H1 (cell line): Measurements from ENCODE around the gene MYBPH. TPM values are rescaled to one million over a fixed set of nuclear protein-coding genes. Genes with fewer than 3 reads are reported as not detected.

Experiments
- CTCF ChIA-PET: fragments of 300-600 bp; sonication (Branson Sonifier 250); formaldehyde crosslinking; loops from one replicate; lab custom pipeline; 2021; ENCODE audit not compliant: partially characterized antibody; lab: Charles Lee
- POLR2A ChIA-PET: fragments of 300-600 bp; sonication (Branson Sonifier 250); formaldehyde crosslinking; loops from one replicate; lab custom pipeline; 2021; ENCODE audit warnings: inconsistent platforms; ENCODE audit not compliant: partially characterized antibody; lab: Charles Lee
- DNase-seq, 2 experiments: peaks; one replicate each; pipeline versions ENCODE4 v3.0.0 to v3.0.0-alpha.2; 2010 to 2022; ENCODE audit warnings: low spot score in 2 of 2, low read depth in 1 of 2, mixed read lengths in 1 of 2
- FAIRE-seq: peaks from 2 replicates; lab custom pipeline; 2011; peaks lifted over from hg19 to GRCh38; lab: Jason Lieb, UNC
- H2AFZ ChIP-seq: 2 replicates; pipeline ENCODE4 v1.8.1; 2012; ENCODE audit warnings: low read length, inconsistent platforms
- H2AK5ac ChIP-seq: 2 replicates; pipeline ENCODE4 v1.6.1; 2013; ENCODE audit warnings: low read depth, low read length
- H2BK120ac ChIP-seq: replicated peaks from 2 replicates; pipeline ENCODE3; 2013; ENCODE audit warnings: low read depth, low read length, inconsistent platforms
- H2BK12ac ChIP-seq: 2 replicates; pipeline ENCODE4 v1.6.1; 2013; ENCODE audit warnings: low read depth, low read length
- H2BK15ac ChIP-seq: 2 replicates; pipeline ENCODE4 v1.6.1; 2013; ENCODE audit warnings: low read length
- H2BK20ac ChIP-seq: 2 replicates; pipeline ENCODE4 v1.6.1; 2013; ENCODE audit warnings: low read length
- H2BK5ac ChIP-seq: 2 replicates; pipeline ENCODE4 v1.6.1; 2013; ENCODE audit warnings: low read depth, low read length
- H3K14ac ChIP-seq: 2 replicates; pipeline ENCODE4 v1.6.1; 2013; ENCODE audit warnings: inconsistent platforms; ENCODE audit not compliant: insufficient read length
- H3K18ac ChIP-seq: 2 replicates; pipeline ENCODE4 v1.6.1; 2013; ENCODE audit warnings: low read length; ENCODE audit errors: extremely low read depth
- H3K23ac ChIP-seq: 2 replicates; pipeline ENCODE4 v1.6.1; 2013; ENCODE audit warnings: inconsistent platforms; ENCODE audit not compliant: insufficient read length
- H3K23me2 ChIP-seq: 2 replicates; pipeline ENCODE4 v1.6.1; 2013; ENCODE audit warnings: low read depth, low read length
- H3K27ac ChIP-seq: 2 replicates; pipeline ENCODE4 v1.6.1; 2011; ENCODE audit warnings: low read depth, low read length, inconsistent platforms
- H3K27me3 ChIP-seq, 4 experiments: replicated peaks in 1 of 4; 1 replicate in 1 of 4; 2 replicates in 3 of 4; pipeline versions ENCODE4 v1.6.1 to v1.8.1; 2011 to 2013; ENCODE audit warnings: low read length in 3 of 4, mild to moderate bottlenecking in 3 of 4, inconsistent platforms in 2 of 4, mixed read lengths in 2 of 4, moderate library complexity in 1 of 4; ENCODE audit not compliant: control insufficient read depth in 3 of 4, insufficient read depth in 3 of 4; ENCODE audit errors: extremely low read depth in 1 of 4
- H3K36me3 ChIP-seq, 4 experiments: 2 replicates each; pipeline versions ENCODE4 v1.6.1 to v1.8.1; 2011 to 2013; ENCODE audit warnings: mild to moderate bottlenecking in 4 of 4, low read length in 3 of 4, moderate library complexity in 2 of 4, control low read depth in 1 of 4, inconsistent platforms in 1 of 4; ENCODE audit not compliant: insufficient read depth in 4 of 4, control insufficient read depth in 2 of 4
- H3K4ac ChIP-seq: replicated peaks from 2 replicates; pipeline ENCODE3; 2013; ENCODE audit warnings: low read length, low read depth, mixed read lengths, inconsistent platforms; ENCODE audit not compliant: insufficient read length
- H3K4me1 ChIP-seq, 4 experiments: replicated peaks in 1 of 4; 1 replicate in 1 of 4; 2 replicates in 3 of 4; pipeline versions ENCODE4 v1.6.1 to v1.8.1; 2011 to 2013; ENCODE audit warnings: low read length in 3 of 4, inconsistent platforms in 2 of 4, mixed read lengths in 1 of 4; ENCODE audit not compliant: insufficient read depth in 4 of 4, control insufficient read depth in 3 of 4
- H3K4me2 ChIP-seq, 2 experiments: 2 replicates each; pipeline versions ENCODE4 v1.6.1 to v1.8.1; 2011 to 2013; ENCODE audit warnings: low read depth in 2 of 2, low read length in 2 of 2, control low read depth in 1 of 2, inconsistent platforms in 1 of 2, mild to moderate bottlenecking in 1 of 2; ENCODE audit not compliant: insufficient read depth in 1 of 2
- H3K4me3 ChIP-seq, 4 experiments: fragments of 200-600, 300-600 bp in 1 of 4; sonication (generic), shearing (Covaris generic), sonication (Bioruptor Twin) in 1 of 4; 2 replicates each; pipeline versions ENCODE4 v1.5.1 to v1.8.1; 2011 to 2016; ENCODE audit warnings: low read length in 4 of 4, low read depth in 3 of 4, control low read depth in 2 of 4, inconsistent platforms in 2 of 4, mild to moderate bottlenecking in 2 of 4, mixed read lengths in 1 of 4, moderate library complexity in 1 of 4; ENCODE audit not compliant: insufficient read depth in 2 of 4; ENCODE audit errors: extremely low read depth in 1 of 4
- H3K56ac ChIP-seq: replicated peaks from 2 replicates; pipeline ENCODE3; 2013; ENCODE audit warnings: low read depth, mild to moderate bottlenecking, mixed read lengths, low read length, inconsistent platforms; ENCODE audit not compliant: insufficient read length
- H3K79me1 ChIP-seq: 2 replicates; pipeline ENCODE4 v1.6.1; 2013; ENCODE audit warnings: low read depth, low read length, control low read depth
- H3K79me2 ChIP-seq, 2 experiments: 2 replicates each; pipeline versions ENCODE4 v1.6.1 to v1.8.1; 2012 to 2013; ENCODE audit warnings: low read length in 2 of 2, mild to moderate bottlenecking in 2 of 2, inconsistent platforms in 1 of 2; ENCODE audit not compliant: insufficient read depth in 2 of 2, control insufficient read depth in 1 of 2
- H3K9ac ChIP-seq, 4 experiments: replicated peaks in 1 of 4; 1 replicate in 1 of 4; 2 replicates in 3 of 4; pipeline versions ENCODE4 v1.6.1 to v1.8.1; 2011 to 2013; ENCODE audit warnings: low read depth in 3 of 4, low read length in 3 of 4, control low read depth in 2 of 4, mild to moderate bottlenecking in 2 of 4, moderate library complexity in 2 of 4, inconsistent platforms in 1 of 4; ENCODE audit errors: extremely low read depth in 1 of 4
- H3K9me3 ChIP-seq, 2 experiments: 2 replicates each; pipeline versions ENCODE4 v1.6.1 to v1.8.1; 2012 to 2013; ENCODE audit warnings: mild to moderate bottlenecking in 2 of 2, moderate library complexity in 2 of 2, control low read depth in 1 of 2, inconsistent platforms in 1 of 2, low read depth in 1 of 2, low read length in 1 of 2, mixed read lengths in 1 of 2; ENCODE audit not compliant: insufficient read depth in 2 of 2
- H4K20me1 ChIP-seq, 2 experiments: replicated peaks in 1 of 2; 2 replicates each; pipeline versions ENCODE3 to v1.8.1; 2011 to 2013; ENCODE audit warnings: inconsistent platforms in 2 of 2, low read length in 2 of 2, mild to moderate bottlenecking in 1 of 2; ENCODE audit not compliant: insufficient read depth in 2 of 2, control insufficient read depth in 1 of 2
- H4K5ac ChIP-seq: 2 replicates; pipeline ENCODE4 v1.6.1; 2013; ENCODE audit warnings: low read length, low read depth, mixed read lengths, inconsistent platforms; ENCODE audit not compliant: insufficient read length
- H4K8ac ChIP-seq: 2 replicates; pipeline ENCODE4 v1.8.0; 2013; ENCODE audit warnings: mild to moderate bottlenecking, moderate library complexity, low read length, inconsistent platforms; ENCODE audit not compliant: insufficient read depth; ENCODE audit errors: extremely low read depth
- H4K91ac ChIP-seq: replicated peaks from 2 replicates; pipeline ENCODE3; 2013; ENCODE audit warnings: low read length, mixed read lengths, inconsistent platforms; ENCODE audit not compliant: insufficient read length
- ATF2 ChIP-seq: IDR thresholded peaks from 2 replicates; pipeline ENCODE4 v1.6.1; 2012; ENCODE audit warnings: low read length, inconsistent platforms
- SRF ChIP-seq: IDR thresholded peaks from 2 replicates; pipeline ENCODE4 v1.6.1; 2011; ENCODE audit warnings: mild to moderate bottlenecking, low read depth, low read length, moderate library complexity
- TAF1 ChIP-seq: IDR thresholded peaks from 2 replicates; pipeline ENCODE4 v1.6.1; 2011; ENCODE audit warnings: mild to moderate bottlenecking, low read depth, low read length
- WGBS, 2 experiments: shearing (Covaris generic) in 1 of 2; methylation state at CpG; one replicate each; pipeline versions ENCODE4 v1.1.6 to v1.1.7; 2013 to 2015; ENCODE audit warnings: low lambda C conversion rate in 2 of 2, mixed read lengths in 2 of 2, inconsistent platforms in 1 of 2, low coverage in 1 of 2, missing lambda C conversion rate in 1 of 2; ENCODE audit not compliant: insufficient replicate concordance in 2 of 2, insufficient coverage in 1 of 2, insufficient read length in 1 of 2; ENCODE audit errors: extremely low coverage in 1 of 2, missing lambda C conversion rate in 1 of 2; 5-methylcytosine and 5-hydroxymethylcytosine counted together
- polyA plus RNA-seq, 7 experiments: library from polyadenylated mRNA; depleted of rRNA in 3 of 7; stranded (reverse) in 5 of 7; unstranded in 2 of 7; fragments of >200 nt in 5 of 7; fragments of 200-250 nt in 2 of 7; gene quantifications; 1 replicate in 5 of 7; 2 replicates in 1 of 7; 4 replicates in 1 of 7; pipeline versions ENCODE4 v1.2.1 to v1.2.3, GENCODE V29; 2011 to 2013; ENCODE audit warnings: missing spikeins in 2 of 7, mixed read lengths in 2 of 7
- total RNA-seq: library from RNA; stranded (reverse); fragmentation: NEBNext Ultra II Directional; extraction: Animal tissue kit (Norgen Biotek cat#: 25700); gene quantifications from 2 replicates; pipeline ENCODE4 v1.2.1, GENCODE V29; 2021

The MYBPH gene
- total and polyA plus RNA-seq, 2 of the 8 experiments (the other 6 are each of a cell fraction or from before 2014, with no cell fraction given) = not detected

GRCh38 chr1:203158423-203158822, 17.2 kb downstream of the MYBPH start:
- H3K56ac ChIP-seq = no peak overlapping the region
- H4K91ac ChIP-seq = no peak overlapping the region
- no peak overlapping the region for H4K5ac ChIP-seq
- WGBS, 2 experiments = 84% methylated on average over 1 of the region's 1 CpG; no CpG with 5 or more reads in 1 of the 2 experiments
- H3K23me2 ChIP-seq = no peaks in the 10 kb centered on the region
- H3K79me2 ChIP-seq = no peaks in the 10 kb centered on the region
- H2BK120ac ChIP-seq = no peak overlapping the region
- no peaks in the 10 kb centered on the region; a peak in 1 of 4 replicates for H3K9me3 ChIP-seq
- POLR2A ChIA-PET = no interaction called here
- no peak for TF ChIP-seq ATF2
- no peak for TF ChIP-seq SRF
- TF ChIP-seq TAF1 = no peak
- no peak overlapping the region for H3K27ac ChIP-seq
- H3K9ac ChIP-seq = no peak overlapping the region
- no peak overlapping the region for H2AFZ ChIP-seq
- H2BK20ac ChIP-seq = no peak overlapping the region
- H2AK5ac ChIP-seq = no peak overlapping the region
- H2BK12ac ChIP-seq = no peak overlapping the region
- no peaks in the 10 kb centered on the region for H3K36me3 ChIP-seq
- FAIRE-seq = no peak
- no peak overlapping the region for H2BK15ac ChIP-seq
- H3K4me3 ChIP-seq = no peak overlapping the region
- CTCF ChIA-PET = interaction anchor here (1.0 to 16.8 kb wide), 9 partner anchors 10 to 112 kb away, joined by 3 to 511 read pairs (median 4); partner anchors contain the start of gene ADORA1
- no peak overlapping the region for H3K18ac ChIP-seq
- H3K4ac ChIP-seq = no peak overlapping the region
- H3K27me3 ChIP-seq = no peaks in the 10 kb centered on the region; a peak in 1 of 7 replicates
- no peaks in the 10 kb centered on the region for H3K79me1 ChIP-seq
- DNase-seq = no peak
- no peak overlapping the region for H4K8ac ChIP-seq
- H3K4me2 ChIP-seq = no peak overlapping the region
- no peak overlapping the region for H3K23ac ChIP-seq
- H4K20me1 ChIP-seq = no peaks in the 10 kb centered on the region
- no peak overlapping the region for H3K14ac ChIP-seq
- H3K4me1 ChIP-seq = peaks cover 4 to 11% (median 8%) of the 10 kb centered on the region in 4 experiments
- H2BK5ac ChIP-seq = no peak overlapping the region
